Heart right ventricle (tissue), 16 donors: ENCODE measurements around the gene NDFIP1. TPM values are rescaled to one million over a fixed set of nuclear protein-coding genes. Genes with fewer than 3 reads are reported as not detected.

Experiments used
- ATAC-seq, 8 donors: fragments of 200-7000 bp; cut with Tn5 transposase; one replicate each; pipeline ENCODE4 v1.9.1; 2020; ENCODE audit warnings: mild to moderate bottlenecking in 8 of 8, moderate library complexity in 8 of 8, moderate number of reproducible peaks in 1 of 8
- DNase-seq, 2 donors: peaks; one replicate each; pipeline ENCODE4 v3.0.0-alpha.2; 2020
- H3K27ac ChIP-seq, 10 donors: fragments of 200-600 bp; sonication (generic) in 2 of 10; one replicate each; pipeline versions ENCODE4 v1.5.0 to v1.8.0; 2020 to 2022; ENCODE audit warnings: mild to moderate bottlenecking in 3 of 10
- H3K27me3 ChIP-seq, 7 donors: fragments of 200-600 bp; one replicate each; pipeline ENCODE4 v1.8.0; 2021 to 2022; ENCODE audit warnings: mild to moderate bottlenecking in 2 of 7
- H3K36me3 ChIP-seq, 9 donors: fragments of 200-600 bp; sonication (generic) in 1 of 9; one replicate each; pipeline versions ENCODE4 v1.5.0 to v1.8.0; 2020 to 2022; ENCODE audit warnings: mild to moderate bottlenecking in 2 of 9
- H3K4me1 ChIP-seq, 9 donors: fragments of 200-600 bp; sonication (generic) in 1 of 9; one replicate each; pipeline versions ENCODE4 v1.5.0 to v1.8.0; 2020 to 2022; ENCODE audit warnings: mild to moderate bottlenecking in 4 of 9
- H3K4me3 ChIP-seq, 10 donors: fragments of 200-600 bp; sonication (generic) in 2 of 10; one replicate each; pipeline versions ENCODE4 v1.5.0 to v1.8.0; 2020 to 2022; ENCODE audit warnings: mild to moderate bottlenecking in 7 of 10, moderate library complexity in 2 of 10
- H3K9me3 ChIP-seq, 11 donors: fragments of 200-600 bp in 10 of 11; sonication (generic) in 2 of 11; one replicate each; pipeline versions ENCODE4 v1.5.0 to v1.8.0; 2013 to 2022; ENCODE audit warnings: mild to moderate bottlenecking in 2 of 11, control low read depth in 1 of 11, moderate library complexity in 1 of 11
- WGBS, 2 donors: extraction: QIAGEN DNeasy Blood & Tissue Kit; methylation state at CpG; one replicate each; pipeline ENCODE4 v1.1.7; 2013; ENCODE audit warnings: inconsistent platforms in 1 of 2; 5-methylcytosine and 5-hydroxymethylcytosine counted together
- intact Hi-C, 10 donors: fragments of 100-400 bp; cut with DNase I; formaldehyde crosslinking; loops; one replicate each; pipeline versions ENCODE4 v1.11.1 to v1.14.2; 2022
- polyA plus RNA-seq, 2 donors: library from polyadenylated mRNA; stranded (reverse); fragments of 200-250 nt; gene quantifications; one replicate each; pipeline ENCODE4 v1.2.3, GENCODE V29; 2013
- total RNA-seq, 10 donors: library from RNA; stranded (reverse); fragmentation: NEBNext Ultra II Directional in 3 of 10; extraction: Animal tissue kit (Norgen Biotek cat#: 25700) in 3 of 10; gene quantifications; one replicate each; pipeline versions ENCODE4 v1.2.1 to v1.2.4, GENCODE V29; 2021 to 2023
- TF ChIP-seq, protein P1 (sequence below), 9 donors: fragments of 200-600 bp; sonication (generic) in 2 of 9; IDR thresholded peaks; one replicate each; pipeline versions ENCODE4 v1.5.0 to v1.8.0; 2021 to 2022; ENCODE audit warnings: antibody characterized with exemption in 9 of 9, mild to moderate bottlenecking in 5 of 9, moderate library complexity in 1 of 9
- donor health status: Arrhythmogenic right ventricular cardiomyopathy.
- donor health status: ischemic (EF 13 %, LVEDD 7.1; RV severe dilation, severe dysfunction).
- donor health status: healthy with polysubstance abuse.
- donor health status: DM: no; HTN: yes; CAD: no.
- donor health status: DM: no; HTN: no; CAD: no.
- donor health status: ischemic (EF 25% LVEDD 6.9; RV normal size, moderate dysfunction).
- donor health status: ischemic (EF 25% LVEDD 5.7; RV mildly dilated, moderate dysfunction).
- donor health status: healthy.
- donor health status: DM: yes; HTN: yes; CAD: no.
- donor health status: Ischemic cardiomyopathy.
- donor health status: ischemic (EF 35%, LVEDD 5.7; RV mildly dilated, moderate dysfunction).
- donor health status: nonischemic (EF 11% LVEDD 7.7; RV severe dilation, severe dysfunction).
- donor health status: DM: yes; HTN: yes; CAD: no.
- donor health status: PGD.
- donor health status: ischemic (EF 29% LVEDD 5.4; RV normal size, mild dysfunction).
- donor health status: nonischemic (EF 23%, LVEDD 6.1; RV moderate dilation, normal function).

Gene NDFIP1
- total and polyA plus RNA-seq, 12 donors, result 25.2 to 67.4 (median 58.9) TPM

DNA sequence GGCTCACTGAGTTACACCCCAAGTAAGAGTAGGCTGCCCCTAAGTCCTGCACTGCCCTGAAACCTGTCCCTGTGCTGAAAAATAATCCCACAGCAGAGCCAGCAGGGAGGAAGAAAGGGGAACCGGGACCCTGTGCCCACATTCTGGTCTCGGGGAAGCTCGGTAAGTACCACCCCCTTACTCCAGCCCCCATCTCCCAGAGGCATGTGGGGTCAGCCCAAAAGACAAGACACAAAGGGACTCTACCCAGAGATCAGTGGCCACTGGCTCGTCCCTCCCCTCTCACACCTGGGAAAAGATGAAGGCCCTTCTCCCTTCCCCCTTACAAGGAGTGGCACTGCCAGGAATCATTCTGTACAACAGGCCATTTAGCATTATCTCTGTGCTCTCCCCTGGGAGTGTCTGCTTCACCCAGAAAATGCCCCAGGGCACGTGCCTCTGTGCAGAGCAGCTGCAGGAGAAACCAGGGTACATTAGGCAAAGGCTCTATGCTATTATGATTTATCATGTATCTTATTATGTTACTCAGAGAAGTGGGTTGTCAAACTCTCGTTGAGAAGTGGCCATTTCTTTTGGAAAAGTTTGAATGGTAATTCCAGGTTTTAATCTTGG is 71.3 kb downstream of the NDFIP1 start:
- intact Hi-C loops, result loop anchor here in 1 of 10 donors (10.0 kb wide), 1 partner anchor 705 kb away; no protein-coding TSS in a partner anchor
- H3K36me3 ChIP-seq, result no peaks in the 10 kb centered on the region
- DNase-seq, result no peak
- H3K27ac ChIP-seq, result no peak overlapping the region
- peaks cover 0 to 17% (median 0%) of the 10 kb centered on the region in 9 donors for H3K4me1 ChIP-seq
- no peak for ATAC-seq
- no peak overlapping the region for H3K4me3 ChIP-seq
- H3K27me3 ChIP-seq, result no peaks in the 10 kb centered on the region
- H3K9me3 ChIP-seq, result no peaks in the 10 kb centered on the region
- TF ChIP-seq, protein P1, sequence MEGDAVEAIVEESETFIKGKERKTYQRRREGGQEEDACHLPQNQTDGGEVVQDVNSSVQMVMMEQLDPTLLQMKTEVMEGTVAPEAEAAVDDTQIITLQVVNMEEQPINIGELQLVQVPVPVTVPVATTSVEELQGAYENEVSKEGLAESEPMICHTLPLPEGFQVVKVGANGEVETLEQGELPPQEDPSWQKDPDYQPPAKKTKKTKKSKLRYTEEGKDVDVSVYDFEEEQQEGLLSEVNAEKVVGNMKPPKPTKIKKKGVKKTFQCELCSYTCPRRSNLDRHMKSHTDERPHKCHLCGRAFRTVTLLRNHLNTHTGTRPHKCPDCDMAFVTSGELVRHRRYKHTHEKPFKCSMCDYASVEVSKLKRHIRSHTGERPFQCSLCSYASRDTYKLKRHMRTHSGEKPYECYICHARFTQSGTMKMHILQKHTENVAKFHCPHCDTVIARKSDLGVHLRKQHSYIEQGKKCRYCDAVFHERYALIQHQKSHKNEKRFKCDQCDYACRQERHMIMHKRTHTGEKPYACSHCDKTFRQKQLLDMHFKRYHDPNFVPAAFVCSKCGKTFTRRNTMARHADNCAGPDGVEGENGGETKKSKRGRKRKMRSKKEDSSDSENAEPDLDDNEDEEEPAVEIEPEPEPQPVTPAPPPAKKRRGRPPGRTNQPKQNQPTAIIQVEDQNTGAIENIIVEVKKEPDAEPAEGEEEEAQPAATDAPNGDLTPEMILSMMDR (IDR thresholded peaks at IDR 0.05), result no peak
- WGBS, 2 donors, result 93 to 94% methylated on average over 6 of the region's 6 CpGs

DNA sequence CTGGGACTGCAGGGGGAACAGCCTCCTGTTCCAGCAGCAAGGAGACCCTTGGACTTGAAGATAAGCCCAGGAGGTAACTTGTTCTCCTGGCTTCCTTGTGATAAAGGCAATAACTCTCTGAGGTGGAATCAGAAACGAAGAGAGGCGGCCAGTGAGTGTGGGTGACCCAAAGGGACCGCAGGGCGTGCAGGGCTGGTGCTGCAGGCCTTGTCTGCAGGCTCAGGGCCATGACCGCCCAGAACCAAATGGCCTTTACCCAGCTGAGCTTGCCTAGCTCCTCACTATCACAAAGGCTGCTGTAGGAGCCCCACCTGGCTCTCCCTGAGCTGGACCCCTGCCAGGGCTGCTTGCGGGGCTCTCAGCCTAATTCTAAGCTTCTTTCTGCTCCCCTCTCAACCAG is 72.5 kb downstream of the NDFIP1 start:
- H3K27ac ChIP-seq, result no peak overlapping the region
- intact Hi-C loops, result no loop called here
- H3K4me3 ChIP-seq, result no peak overlapping the region
- WGBS, 2 donors, result 86 to 91% methylated on average over 6 of the region's 6 CpGs
- ATAC-seq, result no peak
- H3K9me3 ChIP-seq, result no peaks in the 10 kb centered on the region
- peaks cover 0 to 6% (median 0%) of the 10 kb centered on the region in 9 donors for H3K4me1 ChIP-seq
- H3K36me3 ChIP-seq, result no peaks in the 10 kb centered on the region
- no peaks in the 10 kb centered on the region for H3K27me3 ChIP-seq
- DNase-seq, result no peak
- TF ChIP-seq, protein P1 (IDR thresholded peaks at IDR 0.05), result no peak

DNA sequence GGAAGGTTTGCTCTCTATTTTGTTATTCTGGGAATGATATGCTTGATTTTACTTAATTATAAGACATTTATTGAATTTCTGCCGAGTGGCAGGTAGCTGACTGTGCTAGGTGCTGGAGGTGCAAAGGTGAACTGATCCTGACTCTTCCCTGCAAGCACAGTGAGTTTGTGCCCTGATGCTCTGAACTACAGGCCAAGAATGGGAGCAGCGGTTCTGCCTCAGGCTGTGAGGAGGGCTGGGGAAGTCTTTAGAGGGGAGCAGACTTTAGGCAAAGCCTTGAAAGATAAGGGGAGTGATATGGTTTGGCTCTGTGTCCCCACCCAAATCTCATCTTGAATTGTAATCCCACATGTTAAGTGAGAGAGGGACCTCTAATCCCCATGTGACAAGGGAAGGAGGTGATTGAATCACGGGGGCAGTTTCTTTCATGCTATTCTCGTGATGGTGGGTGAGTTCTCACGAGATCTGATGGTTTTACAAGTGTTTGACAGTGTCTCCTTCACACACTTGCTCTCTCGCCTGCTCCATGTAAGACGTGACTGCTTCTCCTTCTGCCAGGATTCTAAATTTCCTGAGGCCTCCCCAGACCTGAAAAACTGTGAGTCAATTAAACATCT is 73.1 kb downstream of the NDFIP1 start:
- Histone ChIP-seq H3K9me3 (no peaks in the 10 kb centered on the region), H3K4me1 (peaks cover 0 to 7% (median 0%) of the 10 kb centered on the region in 9 donors), H3K4me3 (no peak overlapping the region), H3K36me3 (no peaks in the 10 kb centered on the region), H3K27ac (no peak overlapping the region), H3K27me3 (no peaks in the 10 kb centered on the region)
- 82 to 86% methylated on average over 7 of the region's 7 CpGs for WGBS, 2 donors
- TF ChIP-seq, protein P1 (IDR thresholded peaks at IDR 0.05), result no peak
- ATAC-seq (no peak), DNase-seq (no peak)
- intact Hi-C loops, result no loop called here

DNA sequence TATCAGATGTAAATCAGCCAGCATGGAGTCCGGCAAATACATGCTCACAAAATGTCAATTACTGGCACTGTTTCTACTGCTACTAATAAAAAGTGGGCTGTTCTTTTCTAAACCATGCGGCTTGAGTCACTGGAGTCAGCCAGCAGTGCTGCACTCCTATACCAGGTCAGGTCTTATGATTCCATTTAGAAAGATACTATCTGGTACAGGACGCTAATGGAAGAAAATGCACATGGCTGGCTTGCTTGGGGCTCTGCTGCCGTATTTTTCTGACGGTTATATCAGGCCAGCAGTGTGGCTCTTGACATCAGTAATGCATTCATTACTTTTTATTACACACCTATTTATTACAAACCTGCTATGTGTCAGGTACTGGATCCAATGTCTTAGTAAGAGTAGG is 74.3 kb downstream of the NDFIP1 start:
- TF ChIP-seq, protein P1 (IDR thresholded peaks at IDR 0.05), result no peak
- no peaks in the 10 kb centered on the region for H3K9me3 ChIP-seq
- H3K4me3 ChIP-seq, result no peak overlapping the region
- intact Hi-C loops, result no loop called here
- ATAC-seq (no peak), DNase-seq (no peak)
- H3K27ac ChIP-seq, result no peak overlapping the region
- no peaks in the 10 kb centered on the region for H3K36me3 ChIP-seq
- H3K4me1 ChIP-seq, result peaks cover 0 to 16% (median 5%) of the 10 kb centered on the region in 9 donors
- no peaks in the 10 kb centered on the region for H3K27me3 ChIP-seq
- 93 to 96% methylated on average over 5 of the region's 5 CpGs for WGBS, 2 donors
